Retinal pigment epithelial cell (primary cell): ENCODE data around the gene EIF4E3.
A peak's percentile ranks its signal among the peaks of the same experiment; 100 is the strongest.

Experiments used
- DNase-seq: peaks from one replicate; pipeline ENCODE4 v3.0.0-alpha.2; 2010; ENCODE audit warnings: low read depth
- H3K4me3 ChIP-seq: 2 replicates; pipeline ENCODE4 v1.5.1; 2011; ENCODE audit warnings: mild to moderate bottlenecking, low read length, control low read depth, moderate library complexity
- TF ChIP-seq, protein P1 (sequence below): conservative IDR thresholded peaks from 2 replicates; pipeline ENCODE4 v1.5.1; 2011; ENCODE audit warnings: low read depth, low read length, control low read depth, inconsistent platforms

The EIF4E3 gene

DNA sequence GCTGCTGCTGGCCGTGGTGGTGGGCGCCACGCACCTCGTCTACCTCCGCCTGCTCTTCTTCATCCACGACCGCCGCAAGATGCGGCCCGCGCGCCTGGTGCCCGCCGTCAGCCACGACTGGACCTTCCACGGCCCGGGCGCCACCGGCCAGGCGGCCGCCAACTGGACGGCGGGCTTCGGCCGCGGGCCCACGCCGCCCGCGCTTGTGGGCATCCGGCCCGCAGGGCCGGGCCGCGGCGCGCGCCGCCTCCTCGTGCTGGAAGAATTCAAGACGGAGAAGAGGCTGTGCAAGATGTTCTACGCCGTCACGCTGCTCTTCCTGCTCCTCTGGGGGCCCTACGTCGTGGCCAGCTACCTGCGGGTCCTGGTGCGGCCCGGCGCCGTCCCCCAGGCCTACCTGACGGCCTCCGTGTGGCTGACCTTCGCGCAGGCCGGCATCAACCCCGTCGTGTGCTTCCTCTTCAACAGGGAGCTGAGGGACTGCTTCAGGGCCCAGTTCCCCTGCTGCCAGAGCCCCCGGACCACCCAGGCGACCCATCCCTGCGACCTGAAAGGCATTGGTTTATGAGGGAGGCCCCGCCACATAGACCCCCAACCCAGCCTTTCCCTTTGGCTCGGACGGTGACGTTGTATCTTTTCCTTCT is 29.5 kb upstream of the EIF4E3 start:
- no peak for DNase-seq
- TF ChIP-seq, protein P1, sequence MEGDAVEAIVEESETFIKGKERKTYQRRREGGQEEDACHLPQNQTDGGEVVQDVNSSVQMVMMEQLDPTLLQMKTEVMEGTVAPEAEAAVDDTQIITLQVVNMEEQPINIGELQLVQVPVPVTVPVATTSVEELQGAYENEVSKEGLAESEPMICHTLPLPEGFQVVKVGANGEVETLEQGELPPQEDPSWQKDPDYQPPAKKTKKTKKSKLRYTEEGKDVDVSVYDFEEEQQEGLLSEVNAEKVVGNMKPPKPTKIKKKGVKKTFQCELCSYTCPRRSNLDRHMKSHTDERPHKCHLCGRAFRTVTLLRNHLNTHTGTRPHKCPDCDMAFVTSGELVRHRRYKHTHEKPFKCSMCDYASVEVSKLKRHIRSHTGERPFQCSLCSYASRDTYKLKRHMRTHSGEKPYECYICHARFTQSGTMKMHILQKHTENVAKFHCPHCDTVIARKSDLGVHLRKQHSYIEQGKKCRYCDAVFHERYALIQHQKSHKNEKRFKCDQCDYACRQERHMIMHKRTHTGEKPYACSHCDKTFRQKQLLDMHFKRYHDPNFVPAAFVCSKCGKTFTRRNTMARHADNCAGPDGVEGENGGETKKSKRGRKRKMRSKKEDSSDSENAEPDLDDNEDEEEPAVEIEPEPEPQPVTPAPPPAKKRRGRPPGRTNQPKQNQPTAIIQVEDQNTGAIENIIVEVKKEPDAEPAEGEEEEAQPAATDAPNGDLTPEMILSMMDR, result no peak
- no peak overlapping the region for H3K4me3 ChIP-seq

DNA sequence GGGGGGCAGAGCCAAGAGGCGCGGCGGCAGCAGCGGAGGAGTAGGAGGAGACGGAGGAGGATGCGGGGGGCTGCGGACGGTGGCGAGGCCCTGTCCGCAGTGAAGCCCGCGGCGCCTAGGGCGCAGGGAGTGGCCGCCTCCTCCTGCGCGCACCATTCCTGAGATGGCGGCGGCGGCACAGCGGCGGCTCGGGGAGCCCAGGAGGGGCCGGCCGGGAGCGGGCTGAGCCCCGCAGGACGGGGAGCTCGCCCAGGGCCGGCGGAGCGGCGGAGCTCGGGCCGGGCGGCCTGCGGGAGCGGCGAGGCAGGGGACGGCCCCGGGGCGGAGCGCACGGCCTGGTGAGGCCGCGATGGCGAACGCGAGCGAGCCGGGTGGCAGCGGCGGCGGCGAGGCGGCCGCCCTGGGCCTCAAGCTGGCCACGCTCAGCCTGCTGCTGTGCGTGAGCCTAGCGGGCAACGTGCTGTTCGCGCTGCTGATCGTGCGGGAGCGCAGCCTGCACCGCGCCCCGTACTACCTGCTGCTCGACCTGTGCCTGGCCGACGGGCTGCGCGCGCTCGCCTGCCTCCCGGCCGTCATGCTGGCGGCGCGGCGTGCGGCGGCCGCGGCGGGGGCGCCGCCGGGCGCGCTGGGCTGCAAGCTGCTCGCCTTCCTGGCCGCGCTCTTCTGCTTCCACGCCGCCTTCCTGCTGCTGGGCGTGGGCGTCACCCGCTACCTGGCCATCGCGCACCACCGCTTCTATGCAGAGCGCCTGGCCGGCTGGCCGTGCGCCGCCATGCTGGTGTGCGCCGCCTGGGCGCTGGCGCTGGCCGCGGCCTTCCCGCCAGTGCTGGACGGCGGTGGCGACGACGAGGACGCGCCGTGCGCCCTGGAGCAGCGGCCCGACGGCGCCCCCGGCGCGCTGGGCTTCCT is 28.8 kb upstream of the EIF4E3 start, which contains the start of gene GPR27:
TSS of gene GPR27 (plus strand) at position 155 of the 909 bp plus-strand sequence. CDS start at position 350, 195 bp downstream.
- peak within 1 kb of the TSS; percentile 35 for H3K4me3 ChIP-seq
- TF ChIP-seq, protein P1, result no peak

GRCh38 chr3:71752831-71753700 is 27.9 kb upstream of the EIF4E3 start:
- TF ChIP-seq, protein P1, result no peak
- no peak for DNase-seq
- peak overlapping the region; percentile 31 for H3K4me3 ChIP-seq

More for the DNA sequence above, 28.8 kb upstream of the EIF4E3 start, which contains the start of gene GPR27:
- peak; percentile 17 for DNase-seq

- no peak overlapping the region for H3K4me3 ChIP-seq
- TF ChIP-seq, protein P1, result no peak
- no peak for DNase-seq
These were observed 26.4 kb upstream of the EIF4E3 start for GRCh38 chr3:71751602-71752001.

- DNase-seq, result no peak
- TF ChIP-seq, protein P1, result no peak
- no peak overlapping the region for H3K4me3 ChIP-seq
These were observed 19.5 kb upstream of the EIF4E3 start for GRCh38 chr3:71744738-71745137.

DNA sequence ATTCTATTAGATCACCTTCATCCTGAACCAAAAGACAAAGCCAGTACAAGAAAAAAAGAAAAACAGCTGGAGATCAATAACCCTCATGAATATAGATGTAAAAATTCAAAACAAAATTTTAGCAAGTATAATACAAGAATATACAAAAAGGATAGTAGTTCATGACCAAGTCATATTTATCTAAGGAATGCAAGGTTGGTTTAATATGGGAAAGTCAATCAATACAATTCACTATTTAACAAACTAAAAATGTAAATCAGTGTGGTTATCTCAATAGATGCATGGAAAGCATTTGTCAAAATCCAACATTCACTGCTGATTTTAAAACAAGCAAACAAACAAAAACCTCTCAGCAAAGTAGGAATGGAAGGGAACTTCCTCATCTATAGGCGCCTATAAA is 17.4 kb upstream of the EIF4E3 start:
- no peak overlapping the region for H3K4me3 ChIP-seq
- TF ChIP-seq, protein P1, result no peak
- DNase-seq, result no peak
